Mesenchymal stem cell (in vitro differentiated cells and primary cell): ENCODE results near the gene CLN6.

Experiments
- DNase-seq: peaks from one replicate; pipeline ENCODE4 v3.0.0-alpha.2; 2013
- H2AFZ ChIP-seq: one replicate; pipeline ENCODE4 v1.6.1; 2013; ENCODE audit warnings: low read depth, mild to moderate bottlenecking, control low read depth, inconsistent platforms, low read length, moderate library complexity
- H2AK5ac ChIP-seq: 2 replicates; pipeline ENCODE4 v1.6.1; 2013; ENCODE audit warnings: low read length, moderate library complexity, mild to moderate bottlenecking, inconsistent platforms; ENCODE audit not compliant: severe bottlenecking
- H2BK120ac ChIP-seq: one replicate; pipeline ENCODE4 v1.6.1; 2013; ENCODE audit warnings: low read depth, mild to moderate bottlenecking, inconsistent platforms, low read length, moderate library complexity
- H2BK12ac ChIP-seq, 2 experiments: one replicate each; pipeline ENCODE4 v1.6.1; 2013; ENCODE audit warnings: inconsistent platforms in 2 of 2, low read length in 2 of 2, mild to moderate bottlenecking in 2 of 2, moderate library complexity in 2 of 2, control low read depth in 1 of 2
- H2BK15ac ChIP-seq: one replicate; pipeline ENCODE4 v1.6.1; 2013; ENCODE audit warnings: mild to moderate bottlenecking, low read depth, inconsistent platforms; ENCODE audit not compliant: poor library complexity, severe bottlenecking
- H2BK5ac ChIP-seq: 2 replicates; pipeline ENCODE4 v1.6.1; 2013; ENCODE audit warnings: low read depth, mild to moderate bottlenecking, low read length, control low read depth, inconsistent platforms; ENCODE audit not compliant: poor library complexity, severe bottlenecking
- H3K14ac ChIP-seq, 2 experiments: one replicate each; pipeline ENCODE4 v1.6.1; 2013; ENCODE audit warnings: inconsistent platforms in 2 of 2, low read length in 2 of 2, control low read depth in 1 of 2, mild to moderate bottlenecking in 1 of 2, moderate library complexity in 1 of 2
- H3K18ac ChIP-seq, 2 experiments: one replicate each; pipeline ENCODE4 v1.6.1; 2013; ENCODE audit warnings: inconsistent platforms in 2 of 2, low read length in 2 of 2, control low read depth in 1 of 2, low read depth in 1 of 2, mild to moderate bottlenecking in 1 of 2
- H3K23ac ChIP-seq, 2 experiments: one replicate each; pipeline ENCODE4 v1.6.1; 2013; ENCODE audit warnings: inconsistent platforms in 2 of 2, low read length in 2 of 2, mild to moderate bottlenecking in 2 of 2, moderate library complexity in 2 of 2, control low read depth in 1 of 2
- H3K27ac ChIP-seq: 2 replicates; pipeline ENCODE4 v1.5.1; 2013; ENCODE audit warnings: mild to moderate bottlenecking, moderate library complexity, low read length, control low read depth, inconsistent platforms; ENCODE audit not compliant: poor library complexity, severe bottlenecking
- H3K27me3 ChIP-seq, 2 experiments: 2 replicates each; pipeline versions ENCODE4 v1.6.1 to v1.7.0; 2013; ENCODE audit warnings: low read length in 2 of 2, mild to moderate bottlenecking in 2 of 2, moderate library complexity in 2 of 2, control low read depth in 1 of 2, inconsistent platforms in 1 of 2; ENCODE audit not compliant: control insufficient read depth in 1 of 2, insufficient read depth in 1 of 2
- H3K36me3 ChIP-seq, 2 experiments: 2 replicates each; pipeline versions ENCODE4 v1.6.1 to v1.7.0; 2013; ENCODE audit warnings: low read length in 2 of 2, control low read depth in 1 of 2, inconsistent platforms in 1 of 2, low read depth in 1 of 2, mild to moderate bottlenecking in 1 of 2; ENCODE audit not compliant: insufficient read depth in 2 of 2, control insufficient read depth in 1 of 2
- H3K4ac ChIP-seq, 2 experiments: one replicate each; pipeline ENCODE4 v1.6.1; 2013; ENCODE audit warnings: inconsistent platforms in 2 of 2, low read length in 2 of 2, mild to moderate bottlenecking in 2 of 2, moderate library complexity in 2 of 2, control low read depth in 1 of 2, low read depth in 1 of 2
- H3K4me1 ChIP-seq: 2 replicates; pipeline ENCODE4 v1.6.1; 2013; ENCODE audit warnings: low read depth, low read length, control low read depth; ENCODE audit not compliant: control insufficient read depth, insufficient read depth
- H3K4me2 ChIP-seq: 2 replicates; pipeline ENCODE4 v1.6.1; 2013; ENCODE audit warnings: low read length, mild to moderate bottlenecking, inconsistent platforms; ENCODE audit not compliant: poor library complexity, severe bottlenecking
- H3K4me3 ChIP-seq, 2 experiments: 2 replicates each; pipeline versions ENCODE4 v1.5.1 to v1.7.0; 2013; ENCODE audit warnings: low read length in 2 of 2, mild to moderate bottlenecking in 2 of 2, control low read depth in 1 of 2, low read depth in 1 of 2; ENCODE audit not compliant: insufficient read depth in 1 of 2
- H3K79me1 ChIP-seq: replicated peaks from 2 replicates; pipeline ENCODE4 v1.6.1; 2013; ENCODE audit warnings: mild to moderate bottlenecking, control low read depth, low read length, inconsistent platforms; ENCODE audit not compliant: poor library complexity, severe bottlenecking
- H3K9ac ChIP-seq: 2 replicates; pipeline ENCODE4 v1.7.0; 2013; ENCODE audit warnings: mild to moderate bottlenecking, low read length, moderate library complexity
- H3K9me3 ChIP-seq: 2 replicates; pipeline ENCODE4 v1.7.0; 2013; ENCODE audit warnings: mild to moderate bottlenecking, low read length; ENCODE audit not compliant: control insufficient read depth
- H4K8ac ChIP-seq: one replicate; pipeline ENCODE4 v1.6.1; 2013; ENCODE audit warnings: inconsistent platforms, mild to moderate bottlenecking, low read length, moderate library complexity
- H4K91ac ChIP-seq: one replicate; pipeline ENCODE4 v1.6.1; 2013; ENCODE audit warnings: mild to moderate bottlenecking, low read length, inconsistent platforms
- WGBS: methylation state at CpG from one replicate; pipeline ENCODE4 v1.1.7; 2013; ENCODE audit warnings: mixed read lengths; 5-methylcytosine and 5-hydroxymethylcytosine counted together

CLN6 gene

GRCh38 chr15:68192804-68193486 is 36.6 kb downstream of the CLN6 start:
- no peak overlapping the region for H4K91ac ChIP-seq
- no peak overlapping the region for H2BK5ac ChIP-seq
- H3K4me3 ChIP-seq: no peak overlapping the region
- no peak overlapping the region for H3K9ac ChIP-seq
- H2AK5ac ChIP-seq: no peak overlapping the region
- no peak for DNase-seq
- H2AFZ ChIP-seq: no peak overlapping the region
- H2BK120ac ChIP-seq: no peak overlapping the region
- H3K79me1 ChIP-seq: peaks cover 12% of the 10 kb centered on the region
- H3K4me2 ChIP-seq: no peak overlapping the region
- H4K8ac ChIP-seq: no peak overlapping the region
- H3K23ac ChIP-seq: no peak overlapping the region
- H2BK12ac ChIP-seq: no peak overlapping the region
- H2BK15ac ChIP-seq: no peak overlapping the region
- WGBS: 96% methylated on average over 5 of the region's 5 CpGs
- H3K18ac ChIP-seq: no peak overlapping the region
- H3K27ac ChIP-seq: no peak overlapping the region
- H3K36me3 ChIP-seq: peaks cover 33 to 66% of the 10 kb centered on the region in 2 experiments
- H3K14ac ChIP-seq: no peak overlapping the region
- H3K4ac ChIP-seq: no peak overlapping the region
- H3K9me3 ChIP-seq: no peaks in the 10 kb centered on the region
- H3K4me1 ChIP-seq: no peaks in the 10 kb centered on the region
- no peaks in the 10 kb centered on the region for H3K27me3 ChIP-seq

DNA sequence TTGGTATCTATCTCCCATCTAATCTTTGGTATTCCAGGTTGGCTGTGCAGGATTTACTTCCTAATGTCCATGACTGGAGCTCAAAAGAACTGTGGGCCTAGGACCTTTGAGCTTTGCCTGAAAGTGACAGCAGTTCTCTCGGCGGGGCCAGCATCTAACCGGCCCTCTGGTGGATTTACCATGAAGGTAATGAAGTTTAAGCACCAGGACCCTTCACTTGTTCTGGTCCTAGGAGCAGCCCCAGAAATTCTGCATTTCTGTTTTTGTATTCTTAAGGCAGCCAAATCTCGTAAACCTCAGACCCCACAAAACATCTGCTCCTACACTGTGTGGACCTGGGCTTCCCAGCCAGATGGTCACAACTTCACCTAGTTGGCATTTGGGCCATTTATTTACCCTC is 37.4 kb downstream of the CLN6 start:
- Histone ChIP-seq H3K36me3 (peaks cover 29 to 63% of the 10 kb centered on the region in 2 experiments), H3K4me2 (no peak overlapping the region), H4K8ac (no peak overlapping the region), H3K79me1 (peaks cover 5% of the 10 kb centered on the region), H3K4me1 (no peaks in the 10 kb centered on the region), H3K23ac (no peak overlapping the region), H3K9ac (no peak overlapping the region), H4K91ac (no peak overlapping the region), H2AK5ac (no peak overlapping the region), H3K27ac (no peak overlapping the region), H3K4ac (no peak overlapping the region), H2BK120ac (no peak overlapping the region), H3K27me3 (no peaks in the 10 kb centered on the region), H3K18ac (no peak overlapping the region), H3K9me3 (no peaks in the 10 kb centered on the region), H3K4me3 (no peak overlapping the region), H2AFZ (no peak overlapping the region), H2BK12ac (no peak overlapping the region), H3K14ac (no peak overlapping the region), H2BK15ac (no peak overlapping the region), H2BK5ac (no peak overlapping the region)
- 96% methylated on average over 4 of the region's 4 CpGs for WGBS
- no peak for DNase-seq

DNA sequence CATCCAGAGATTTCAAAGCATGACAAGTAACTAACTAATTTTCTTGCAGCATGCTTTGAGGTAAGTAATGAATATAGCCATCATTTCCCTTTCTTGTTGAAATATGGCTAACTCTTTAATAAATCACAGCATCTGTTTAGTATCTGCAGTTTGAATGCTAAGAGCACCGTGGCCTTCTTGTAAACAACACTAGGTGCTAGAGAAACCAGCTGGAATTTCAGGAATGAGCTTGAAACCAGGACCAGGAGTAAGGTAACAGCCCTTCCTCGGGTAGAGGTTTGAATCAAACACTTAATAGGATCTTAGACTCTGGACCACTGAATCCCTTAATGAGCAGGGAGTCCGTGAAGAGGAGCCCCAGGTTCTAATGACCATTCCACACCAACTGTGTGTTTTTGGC is 38.0 kb downstream of the CLN6 start:
- no peaks in the 10 kb centered on the region for H3K27me3 ChIP-seq
- H2AFZ ChIP-seq: no peak overlapping the region
- H2BK12ac ChIP-seq: no peak overlapping the region
- H4K8ac ChIP-seq: no peak overlapping the region
- H3K4me3 ChIP-seq: no peak overlapping the region
- H3K9ac ChIP-seq: no peak overlapping the region
- no peak overlapping the region for H2BK120ac ChIP-seq
- H4K91ac ChIP-seq: no peak overlapping the region
- H3K14ac ChIP-seq: no peak overlapping the region
- H2AK5ac ChIP-seq: no peak overlapping the region
- H3K4me2 ChIP-seq: no peak overlapping the region
- H3K27ac ChIP-seq: no peak overlapping the region
- DNase-seq: no peak
- peaks cover 26 to 64% of the 10 kb centered on the region in 2 experiments for H3K36me3 ChIP-seq
- H3K18ac ChIP-seq: no peak overlapping the region
- H3K4ac ChIP-seq: no peak overlapping the region
- H3K9me3 ChIP-seq: no peaks in the 10 kb centered on the region
- peaks cover 5% of the 10 kb centered on the region for H3K79me1 ChIP-seq
- no peak overlapping the region for H3K23ac ChIP-seq
- H2BK5ac ChIP-seq: no peak overlapping the region
- no peaks in the 10 kb centered on the region for H3K4me1 ChIP-seq
- H2BK15ac ChIP-seq: no peak overlapping the region
- WGBS: 19% methylated on average over 2 of the region's 3 CpGs

DNA sequence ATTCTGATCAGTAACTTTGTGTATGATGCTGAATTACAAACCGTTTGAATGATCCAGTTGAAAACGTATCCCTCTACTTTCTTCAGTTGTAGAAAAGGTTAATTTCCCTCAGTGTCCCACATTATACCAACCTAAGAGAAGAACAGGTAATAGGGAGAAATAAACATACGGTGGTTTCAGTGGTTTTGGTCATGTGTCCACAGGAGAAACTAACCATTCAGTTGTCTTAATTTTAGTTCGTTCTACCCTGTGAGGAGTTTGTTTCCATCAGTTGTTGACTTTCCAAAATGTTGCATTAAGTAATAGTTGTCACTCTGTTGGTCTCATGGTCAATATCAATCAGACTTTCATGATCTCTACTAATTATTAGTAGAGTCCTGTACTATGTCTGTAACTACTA is 39.5 kb downstream of the CLN6 start:
- Histone ChIP-seq H3K79me1 (peaks cover 8% of the 10 kb centered on the region), H3K14ac (no peak overlapping the region), H2BK12ac (no peak overlapping the region), H3K18ac (no peak overlapping the region), H3K36me3 (peaks cover 23 to 71% of the 10 kb centered on the region in 2 experiments), H2AK5ac (no peak overlapping the region), H3K9ac (no peak overlapping the region), H2BK5ac (no peak overlapping the region), H3K23ac (no peak overlapping the region), H3K4me3 (no peak overlapping the region), H2BK120ac (no peak overlapping the region), H3K27ac (no peak overlapping the region), H2BK15ac (no peak overlapping the region), H3K27me3 (no peaks in the 10 kb centered on the region), H3K4me2 (no peak overlapping the region), H3K9me3 (no peaks in the 10 kb centered on the region), H3K4me1 (no peaks in the 10 kb centered on the region), H3K4ac (no peak overlapping the region), H4K91ac (no peak overlapping the region), H2AFZ (no peak overlapping the region), H4K8ac (no peak overlapping the region)
- 100% methylated on average over 2 of the region's 4 CpGs for WGBS
- no peak for DNase-seq
